ENCODE data around the gene AOPEP. TPM values are rescaled to one million over a fixed set of nuclear protein-coding genes. Genes with fewer than 3 reads are reported as not detected.

The AOPEP gene
- total RNA-seq, 1 donor from 2014 or later, result 305 TPM

DNA sequence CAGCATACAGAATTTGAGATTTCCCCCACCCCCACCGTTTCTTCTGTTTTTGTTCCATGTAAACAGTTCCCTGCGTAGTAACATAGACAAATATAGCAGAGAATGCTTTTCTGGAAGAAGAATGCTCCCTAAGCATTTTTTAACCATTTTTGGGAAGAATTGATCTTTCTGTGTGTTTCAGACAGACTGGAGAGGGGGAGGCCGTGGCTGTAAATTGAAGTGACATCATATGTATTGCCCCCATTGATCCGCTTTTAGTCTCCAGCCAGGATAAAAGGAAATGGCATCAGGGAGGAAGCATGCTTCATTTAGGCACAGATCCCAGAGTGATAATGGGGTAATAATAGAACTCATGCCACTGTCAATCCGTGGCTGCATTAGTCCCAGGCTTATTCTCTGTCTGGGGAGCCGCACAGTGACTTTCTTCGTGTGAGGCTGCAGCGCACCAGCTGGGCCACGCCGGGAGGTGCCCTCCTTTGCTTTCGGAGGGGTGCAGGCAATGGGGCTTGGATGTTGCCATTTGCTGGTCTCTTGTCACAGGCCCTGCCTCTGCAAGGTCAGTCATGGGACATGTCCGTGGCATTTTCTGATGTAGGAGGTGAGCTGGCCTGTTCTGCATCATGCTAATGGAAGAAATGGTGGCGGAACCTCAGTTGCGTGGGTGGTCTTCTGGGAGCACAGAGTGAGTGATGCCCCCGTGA, 329.5 kb downstream of the AOPEP start:
- Histone ChIP-seq H3K4me1 (peaks cover 85% of the 10 kb centered on the region), H3K9me3 (no peaks in the 10 kb centered on the region), H3K36me3 (peaks cover 0 to 8% of the 10 kb centered on the region in 2 donors), H3K27me3 (no peaks in the 10 kb centered on the region), H3K27ac (peak overlapping the region; percentile 95), H3K4me3 (peak overlapping the region; percentile 30 to 32)
- DNase-seq (ENCODE audit: extremely low spot score in 2 of 2), result peak in 1 of 2 donors; percentile 49
- intact Hi-C loops (cut with DNase I), result loop anchor here (2.0 to 10.0 kb wide), 2 partner anchors 17 to 51 kb away; no protein-coding TSS in a partner anchor
- TF ChIP-seq POLR2A (IDR thresholded peaks at IDR 0.05) (no peak), POLR2AphosphoS5 (IDR thresholded peaks at IDR 0.05; ENCODE audit: insufficient read depth in 1 of 2, low read depth in 1 of 2) (peak in 1 of 2 donors; percentile 44)

DNA sequence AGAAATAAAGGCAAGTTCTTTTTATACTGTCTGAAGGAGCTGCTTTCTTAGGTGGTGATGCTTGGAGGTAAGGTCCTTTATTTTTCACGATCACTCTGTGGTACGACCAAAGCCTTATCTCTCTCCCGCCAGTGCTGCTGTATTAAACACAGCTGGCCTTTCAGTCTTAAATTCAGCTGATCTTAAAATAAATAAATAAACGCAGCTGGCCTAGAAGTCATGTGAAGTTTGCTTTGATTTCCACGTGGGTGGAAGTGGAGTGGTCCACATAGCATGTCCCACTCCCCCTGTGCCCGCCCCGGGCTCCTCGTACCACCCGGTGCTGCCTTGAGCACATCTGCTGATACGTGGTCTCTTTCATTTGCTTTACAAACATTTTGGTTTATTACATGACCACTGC, 330.6 kb downstream of the AOPEP start:
- H3K4me1 ChIP-seq, result peaks cover 90% of the 10 kb centered on the region
- TF ChIP-seq, protein P1, sequence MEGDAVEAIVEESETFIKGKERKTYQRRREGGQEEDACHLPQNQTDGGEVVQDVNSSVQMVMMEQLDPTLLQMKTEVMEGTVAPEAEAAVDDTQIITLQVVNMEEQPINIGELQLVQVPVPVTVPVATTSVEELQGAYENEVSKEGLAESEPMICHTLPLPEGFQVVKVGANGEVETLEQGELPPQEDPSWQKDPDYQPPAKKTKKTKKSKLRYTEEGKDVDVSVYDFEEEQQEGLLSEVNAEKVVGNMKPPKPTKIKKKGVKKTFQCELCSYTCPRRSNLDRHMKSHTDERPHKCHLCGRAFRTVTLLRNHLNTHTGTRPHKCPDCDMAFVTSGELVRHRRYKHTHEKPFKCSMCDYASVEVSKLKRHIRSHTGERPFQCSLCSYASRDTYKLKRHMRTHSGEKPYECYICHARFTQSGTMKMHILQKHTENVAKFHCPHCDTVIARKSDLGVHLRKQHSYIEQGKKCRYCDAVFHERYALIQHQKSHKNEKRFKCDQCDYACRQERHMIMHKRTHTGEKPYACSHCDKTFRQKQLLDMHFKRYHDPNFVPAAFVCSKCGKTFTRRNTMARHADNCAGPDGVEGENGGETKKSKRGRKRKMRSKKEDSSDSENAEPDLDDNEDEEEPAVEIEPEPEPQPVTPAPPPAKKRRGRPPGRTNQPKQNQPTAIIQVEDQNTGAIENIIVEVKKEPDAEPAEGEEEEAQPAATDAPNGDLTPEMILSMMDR (IDR thresholded peaks at IDR 0.05), result no peak
- TF ChIP-seq POLR2A (IDR thresholded peaks at IDR 0.05) (no peak), POLR2AphosphoS5 (IDR thresholded peaks at IDR 0.05; ENCODE audit: insufficient read depth in 1 of 2, low read depth in 1 of 2) (no peak)
- no peaks in the 10 kb centered on the region for H3K9me3 ChIP-seq
- H3K27ac ChIP-seq, result peak overlapping the region; percentile 95
- H3K4me3 ChIP-seq, result peak overlapping the region; percentile 30 to 32
- H3K36me3 ChIP-seq, result peaks cover 0 to 17% of the 10 kb centered on the region in 2 donors
- DNase-seq (ENCODE audit: extremely low spot score in 2 of 2), result peak in 1 of 2 donors; percentile 16
- intact Hi-C loops (cut with DNase I), result loop anchor here (2.0 to 10.0 kb wide), 2 partner anchors 16 to 52 kb away; no protein-coding TSS in a partner anchor
- no peaks in the 10 kb centered on the region for H3K27me3 ChIP-seq

DNA sequence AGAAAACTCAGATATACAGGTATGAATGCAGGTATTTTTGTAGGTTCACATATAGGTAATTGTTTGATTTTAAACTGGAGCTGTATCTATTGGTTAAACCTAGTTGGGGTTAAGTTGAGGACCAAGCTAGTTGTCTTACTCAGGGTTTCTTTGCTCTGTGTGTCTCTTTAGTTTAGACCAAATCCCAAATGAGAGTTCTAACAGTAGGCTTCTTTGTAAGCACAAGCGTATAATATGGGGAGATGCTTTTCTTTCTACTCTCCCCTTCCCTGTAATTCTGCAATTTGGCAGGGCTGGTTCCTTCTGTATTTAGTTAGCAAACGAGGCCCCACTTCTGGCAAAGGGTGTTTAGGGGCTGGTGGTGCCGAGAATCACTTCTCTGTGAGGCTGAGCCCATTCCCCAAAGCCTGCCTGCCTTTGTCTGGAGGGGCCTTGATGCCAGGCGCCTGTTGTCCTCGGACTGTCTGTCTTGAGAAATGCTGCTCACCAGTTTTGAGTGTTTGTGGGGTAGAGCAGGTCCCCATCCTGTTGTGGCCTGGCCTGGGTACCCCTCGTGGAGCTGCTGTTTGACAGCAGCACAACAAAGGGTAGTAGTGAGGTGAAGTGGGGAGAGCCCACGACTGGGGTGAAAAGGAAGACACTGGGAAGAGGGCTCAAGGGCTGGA, 331.8 kb downstream of the AOPEP start:
- Histone ChIP-seq H3K4me1 (peaks cover 100% of the 10 kb centered on the region), H3K27me3 (no peaks in the 10 kb centered on the region), H3K36me3 (peaks cover 0 to 21% of the 10 kb centered on the region in 2 donors), H3K27ac (peak overlapping the region; percentile 95), H3K4me3 (peak overlapping the region; percentile 20 to 30), H3K9me3 (no peaks in the 10 kb centered on the region)
- TF ChIP-seq, protein P1 (IDR thresholded peaks at IDR 0.05), result no peak
- TF ChIP-seq POLR2AphosphoS5 (IDR thresholded peaks at IDR 0.05; ENCODE audit: insufficient read depth in 1 of 2, low read depth in 1 of 2) (no peak), POLR2A (IDR thresholded peaks at IDR 0.05) (no peak)
- intact Hi-C loops (cut with DNase I), result loop anchor here (10.0 kb wide), 1 partner anchor 53 kb away; no protein-coding TSS in a partner anchor
- DNase-seq (ENCODE audit: extremely low spot score in 2 of 2), result peak in 1 of 2 donors; percentile 61

DNA sequence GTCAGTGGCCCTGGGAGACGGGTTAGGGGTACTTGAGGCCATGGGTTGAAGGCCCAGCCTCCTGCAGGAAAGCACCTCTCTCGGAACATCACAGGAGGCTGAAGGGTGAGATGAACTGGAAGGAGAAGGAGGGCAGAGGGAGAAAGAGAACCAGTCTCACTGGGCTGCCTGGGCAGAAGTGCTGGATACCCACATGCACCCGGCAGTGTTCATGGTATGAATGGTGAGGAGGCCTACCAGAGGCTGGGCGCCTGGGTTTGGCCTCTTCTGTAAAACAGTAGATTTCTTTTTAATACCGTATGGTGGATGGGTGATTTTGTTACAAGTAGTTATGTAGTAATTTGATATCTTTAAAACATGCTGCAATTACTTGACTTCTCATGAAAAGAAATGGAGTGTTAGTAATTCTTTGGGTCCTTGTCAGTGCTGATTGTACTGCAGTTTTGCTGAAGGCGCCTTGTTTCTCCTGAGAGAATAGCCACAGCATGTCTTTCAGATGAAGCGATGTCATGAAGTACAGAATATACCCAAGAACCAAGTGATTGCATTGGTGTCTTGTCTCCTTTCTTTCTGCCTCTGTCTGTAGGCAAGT, 332.4 kb downstream of the AOPEP start:
- peak overlapping the region; percentile 95 for H3K27ac ChIP-seq
- DNase-seq (ENCODE audit: extremely low spot score in 2 of 2), result no peak
- H3K4me1 ChIP-seq, result peaks cover 100% of the 10 kb centered on the region
- H3K27me3 ChIP-seq, result no peaks in the 10 kb centered on the region
- H3K4me3 ChIP-seq, result peak overlapping the region; percentile 20 to 30
- H3K9me3 ChIP-seq, result no peaks in the 10 kb centered on the region
- peaks cover 0 to 22% of the 10 kb centered on the region in 2 donors for H3K36me3 ChIP-seq
- intact Hi-C loops (cut with DNase I), result loop anchor here (10.0 kb wide), 1 partner anchor 54 kb away; no protein-coding TSS in a partner anchor
- no peak for TF ChIP-seq POLR2A (IDR thresholded peaks at IDR 0.05)
- no peak for TF ChIP-seq POLR2AphosphoS5 (IDR thresholded peaks at IDR 0.05; ENCODE audit: insufficient read depth in 1 of 2, low read depth in 1 of 2)
- TF ChIP-seq, protein P1 (IDR thresholded peaks at IDR 0.05), result no peak

DNA sequence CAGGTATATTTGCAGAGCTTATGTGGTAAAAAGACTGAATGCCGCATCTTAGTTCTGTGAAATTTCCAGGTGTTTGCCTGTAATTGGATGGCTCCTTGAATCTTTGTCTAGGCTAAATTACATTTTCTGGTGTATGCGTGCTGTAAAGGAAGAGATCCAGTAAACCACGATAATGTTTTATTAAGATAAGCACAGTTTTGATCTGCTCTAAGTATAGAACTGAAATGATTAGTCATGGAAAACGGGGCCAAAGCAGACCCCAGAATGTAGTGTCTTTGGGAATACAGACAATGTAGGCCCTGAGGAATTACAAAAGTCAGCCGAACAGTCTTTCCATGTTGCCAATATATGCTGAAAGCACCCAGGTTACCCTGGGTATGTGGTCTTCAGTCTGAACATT, 333.7 kb downstream of the AOPEP start:
- H3K27me3 ChIP-seq, result no peaks in the 10 kb centered on the region
- no peak for DNase-seq (ENCODE audit: extremely low spot score in 2 of 2)
- peaks cover 0 to 26% of the 10 kb centered on the region in 2 donors for H3K36me3 ChIP-seq
- H3K4me3 ChIP-seq, result no peak overlapping the region
- H3K9me3 ChIP-seq, result no peaks in the 10 kb centered on the region
- peak overlapping the region; percentile 95 for H3K27ac ChIP-seq
- TF ChIP-seq POLR2A (IDR thresholded peaks at IDR 0.05), result no peak
- TF ChIP-seq, protein P1 (IDR thresholded peaks at IDR 0.05), result no peak
- no peak for TF ChIP-seq POLR2AphosphoS5 (IDR thresholded peaks at IDR 0.05; ENCODE audit: insufficient read depth in 1 of 2, low read depth in 1 of 2)
- peaks cover 100% of the 10 kb centered on the region for H3K4me1 ChIP-seq
- intact Hi-C loops (cut with DNase I), result loop anchor here (10.0 kb wide), 1 partner anchor 275 kb away; no protein-coding TSS in a partner anchor
